Measurements from ENCODE around the gene SDR42E1. TPM values are rescaled to one million over a fixed set of nuclear protein-coding genes. Genes with fewer than 3 reads are reported as not detected.

The SDR42E1 gene
- total RNA-seq, 1 donor: 2.6 TPM

- peak; percentile 86 for DNase-seq (ENCODE audit: low read depth)
- H3K4me3 ChIP-seq (ENCODE audit: low read depth, low read length): no peak overlapping the region
- TF ChIP-seq CTCF (IDR thresholded peaks at IDR 0.05; ENCODE audit: insufficient read depth, low read depth, low read length): peak; percentile 78
Measured at GRCh38 chr16:82031116-82032084, 20.1 kb upstream of the SDR42E1 start.

GRCh38 chr16:82027629-82028064 lies 16.4 kb upstream of the SDR42E1 start:
- no peak overlapping the region for H3K4me3 ChIP-seq (ENCODE audit: low read depth, low read length)
- no peak for DNase-seq (ENCODE audit: low read depth)
- TF ChIP-seq CTCF (IDR thresholded peaks at IDR 0.05; ENCODE audit: insufficient read depth, low read depth, low read length): no peak

- TF ChIP-seq CTCF (IDR thresholded peaks at IDR 0.05; ENCODE audit: insufficient read depth, low read depth, low read length): no peak
- H3K4me3 ChIP-seq (ENCODE audit: low read depth, low read length): no peak overlapping the region
- no peak for DNase-seq (ENCODE audit: low read depth)
Measured at GRCh38 chr16:82024883-82025282, 13.6 kb upstream of the SDR42E1 start.

GRCh38 chr16:82024316-82024715 lies 13.0 kb upstream of the SDR42E1 start:
- no peak for TF ChIP-seq CTCF (IDR thresholded peaks at IDR 0.05; ENCODE audit: insufficient read depth, low read depth, low read length)
- no peak for DNase-seq (ENCODE audit: low read depth)
- no peak overlapping the region for H3K4me3 ChIP-seq (ENCODE audit: low read depth, low read length)

GRCh38 chr16:82023206-82023605 lies 11.9 kb upstream of the SDR42E1 start:
- no peak for DNase-seq (ENCODE audit: low read depth)
- TF ChIP-seq CTCF (IDR thresholded peaks at IDR 0.05; ENCODE audit: insufficient read depth, low read depth, low read length): no peak
- no peak overlapping the region for H3K4me3 ChIP-seq (ENCODE audit: low read depth, low read length)

- TF ChIP-seq CTCF (IDR thresholded peaks at IDR 0.05; ENCODE audit: insufficient read depth, low read depth, low read length): no peak
- no peak for DNase-seq (ENCODE audit: low read depth)
- no peak overlapping the region for H3K4me3 ChIP-seq (ENCODE audit: low read depth, low read length)
Measured at GRCh38 chr16:82020051-82020450, 8.8 kb upstream of the SDR42E1 start.

Data from fibroblast of villous mesenchyme (primary cell).